Stimulated activated naive CD8-positive, alpha-beta T cell treated with anti-CD3 and anti-CD28 coated beads, Interleukin-15, Interleukin-2, amounts not matched to agents 100 U/mL and 50 U/mL, for 24 hours (primary cell): Measurements from ENCODE around the gene RNF166.
A peak's percentile ranks its signal among the peaks of the same experiment; 100 is the strongest.

Experiments used
- ATAC-seq: fragments of 150-1000 bp; cut with Tn5 transposase; one replicate; pipeline ENCODE4 v1.10.0; 2021
- DNase-seq: peaks from one replicate; pipeline ENCODE4 v3.0.0; 2021

RNF166 gene, protein sequence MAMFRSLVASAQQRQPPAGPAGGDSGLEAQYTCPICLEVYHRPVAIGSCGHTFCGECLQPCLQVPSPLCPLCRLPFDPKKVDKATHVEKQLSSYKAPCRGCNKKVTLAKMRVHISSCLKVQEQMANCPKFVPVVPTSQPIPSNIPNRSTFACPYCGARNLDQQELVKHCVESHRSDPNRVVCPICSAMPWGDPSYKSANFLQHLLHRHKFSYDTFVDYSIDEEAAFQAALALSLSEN

DNA sequence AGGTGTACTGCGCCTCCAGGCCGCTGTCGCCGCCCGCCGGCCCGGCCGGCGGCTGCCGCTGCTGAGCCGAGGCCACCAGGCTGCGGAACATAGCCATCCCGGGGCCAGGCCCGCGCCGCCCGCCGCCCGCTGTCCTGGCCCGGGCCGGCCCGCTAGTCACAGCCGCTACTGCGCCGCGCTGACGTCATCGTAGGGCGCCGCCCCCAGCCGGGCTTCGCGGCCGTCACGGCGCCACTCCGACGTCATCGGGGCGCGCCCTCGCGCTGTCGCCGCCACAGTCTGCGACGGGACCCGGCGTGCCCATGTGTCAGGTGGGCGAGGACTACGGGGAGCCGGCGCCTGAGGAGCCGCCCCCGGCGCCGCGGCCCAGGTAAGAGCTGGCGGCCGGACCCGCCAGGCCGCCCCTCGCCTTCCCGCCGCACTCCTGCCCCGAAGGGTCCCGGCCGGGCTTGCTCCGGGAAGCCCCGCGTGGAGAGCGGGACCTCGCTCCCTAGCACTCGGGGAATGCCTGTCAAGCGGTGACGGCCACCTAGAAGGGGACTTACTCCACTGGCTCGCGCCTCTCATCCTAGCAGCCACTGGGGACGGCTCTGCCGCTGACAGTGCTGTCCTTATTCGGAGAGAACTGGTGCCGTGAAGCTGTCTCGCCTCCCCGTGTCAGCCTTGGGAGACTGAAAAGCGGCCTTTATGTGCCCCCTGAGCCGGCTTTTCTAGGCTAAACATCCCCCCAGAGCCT is at the start of gene RNF166, which contains the start of gene CTU2:
Gene RNF166, minus strand, starts transcription at position 180 of the 736 bp plus-strand sequence. Its CDS starts 83 bp downstream, at position 97.
Gene CTU2, plus strand, starts transcription at position 275 of the 736 bp plus-strand sequence. Its CDS starts 28 bp downstream, at position 303.
- ATAC-seq (peak; percentile 71), DNase-seq (peak; percentile 98)

DNA sequence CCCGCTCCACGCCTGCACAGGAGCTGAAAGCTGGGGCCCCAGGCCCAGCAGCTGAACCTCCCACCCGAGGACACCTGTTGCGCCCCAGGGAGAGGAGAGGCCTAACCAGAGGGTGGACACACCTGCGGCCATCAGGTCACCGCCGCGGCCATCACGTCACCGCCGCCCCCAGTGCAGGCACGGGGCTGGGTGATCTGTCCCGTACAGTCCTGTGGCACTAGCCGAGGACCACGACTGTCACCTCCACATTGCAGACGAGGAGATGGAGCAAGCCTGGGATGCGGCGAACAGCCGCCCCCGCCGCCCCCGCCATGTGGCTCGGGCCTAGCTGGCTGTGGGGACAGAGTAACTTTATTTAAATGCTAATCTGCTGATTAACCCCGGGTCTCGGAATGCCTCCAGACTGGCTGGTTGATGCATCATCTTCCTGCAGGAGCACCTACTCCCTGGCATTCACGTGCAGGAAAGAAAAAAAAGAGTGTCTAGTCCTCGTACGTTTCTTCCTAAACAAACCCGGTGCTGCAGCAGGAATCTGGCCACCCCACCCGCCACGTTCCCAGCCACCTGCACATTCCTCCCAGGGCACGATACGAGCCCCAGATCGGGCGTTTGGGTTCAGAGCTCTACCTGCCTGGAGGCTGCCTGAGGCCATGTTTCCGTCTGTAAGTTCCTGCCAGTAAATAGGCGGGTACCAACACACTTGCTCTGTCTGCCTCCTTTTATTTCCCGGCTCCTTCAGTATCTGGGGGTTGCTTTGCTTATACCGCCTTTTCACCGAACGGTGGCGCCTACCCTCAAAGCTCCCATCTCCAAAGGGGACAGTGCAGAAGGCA is 48.9 kb upstream of the RNF166 start:
- no peak for ATAC-seq
- DNase-seq = no peak

DNA sequence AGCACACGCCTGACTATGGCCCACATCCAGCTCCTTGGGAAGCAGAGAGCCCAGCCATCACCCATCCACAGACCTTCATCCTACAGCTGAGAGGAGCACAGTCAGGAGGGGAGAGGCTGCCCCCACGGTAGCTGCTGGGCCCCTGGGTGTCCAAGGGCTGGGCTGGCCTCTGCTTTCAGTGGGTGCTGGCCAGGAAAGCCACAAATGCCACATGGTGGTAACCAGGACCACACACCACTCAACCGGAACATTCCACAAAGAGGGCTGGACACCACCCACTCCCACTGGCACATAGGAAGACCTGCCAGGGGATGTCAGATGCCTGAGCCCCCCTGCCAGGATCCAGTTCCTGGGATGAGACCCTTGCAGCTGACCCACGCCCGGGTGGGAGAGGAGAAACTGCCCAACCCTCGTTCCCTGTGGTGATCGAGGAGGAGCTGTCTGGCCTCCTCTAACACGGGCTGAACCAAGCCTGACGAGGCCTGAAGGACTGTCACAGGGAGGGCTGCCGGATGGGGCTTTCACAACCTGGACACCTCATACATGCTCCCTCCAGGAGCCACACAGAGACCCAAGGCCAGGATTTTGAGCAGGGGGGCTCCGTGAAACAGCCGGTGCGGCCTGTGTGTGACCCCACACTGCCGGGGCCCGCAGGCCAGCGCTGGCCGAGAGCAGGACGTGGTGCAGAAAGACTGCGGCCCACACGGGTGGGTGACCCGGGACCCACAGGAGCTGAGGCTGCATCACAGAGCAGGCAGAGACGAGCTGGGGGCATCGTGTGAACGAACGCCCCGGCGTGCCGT is 48.1 kb upstream of the RNF166 start:
- DNase-seq = no peak
- no peak for ATAC-seq

DNA sequence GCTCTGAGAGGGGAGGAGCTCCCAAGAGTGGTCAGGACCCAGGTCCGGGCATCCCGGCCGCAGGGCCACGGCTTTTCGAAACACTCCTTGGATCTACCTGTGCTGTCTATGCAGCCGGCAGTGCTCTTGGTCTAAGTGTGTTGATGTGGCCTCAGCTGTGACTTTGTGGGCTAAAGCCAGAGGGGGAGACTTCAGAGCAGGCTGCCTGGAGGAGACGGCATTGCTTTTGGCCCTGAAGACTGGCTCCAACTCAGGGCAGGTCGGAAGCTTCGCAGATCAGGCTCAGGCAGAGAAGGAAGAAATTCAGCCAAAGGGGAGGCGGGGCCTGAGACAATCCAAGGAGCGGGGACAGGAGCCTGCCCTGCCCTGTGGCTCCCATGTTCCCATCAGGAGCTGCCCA is 47.4 kb upstream of the RNF166 start:
- no peak for DNase-seq
- ATAC-seq = no peak

DNA sequence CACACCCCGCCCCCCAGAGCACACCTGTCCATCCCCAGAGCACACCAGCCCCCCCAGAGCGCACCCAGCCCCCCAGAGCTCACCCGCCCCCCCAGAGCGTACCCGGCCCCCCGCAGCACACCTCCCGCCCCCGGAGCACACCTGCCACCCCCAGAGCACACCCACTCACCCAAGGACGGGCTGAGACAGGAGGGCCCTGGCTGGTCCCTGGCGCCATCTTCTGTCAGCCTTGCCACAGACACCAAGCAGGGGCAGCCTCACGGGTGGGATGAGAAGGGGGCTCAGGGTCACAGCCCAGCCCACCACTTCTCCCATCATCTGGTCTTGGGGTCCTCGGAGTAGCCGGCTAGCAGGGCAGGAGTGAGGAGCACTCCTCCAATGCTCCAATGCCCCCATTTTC is 47.0 kb upstream of the RNF166 start:
- DNase-seq = no peak
- no peak for ATAC-seq

DNA sequence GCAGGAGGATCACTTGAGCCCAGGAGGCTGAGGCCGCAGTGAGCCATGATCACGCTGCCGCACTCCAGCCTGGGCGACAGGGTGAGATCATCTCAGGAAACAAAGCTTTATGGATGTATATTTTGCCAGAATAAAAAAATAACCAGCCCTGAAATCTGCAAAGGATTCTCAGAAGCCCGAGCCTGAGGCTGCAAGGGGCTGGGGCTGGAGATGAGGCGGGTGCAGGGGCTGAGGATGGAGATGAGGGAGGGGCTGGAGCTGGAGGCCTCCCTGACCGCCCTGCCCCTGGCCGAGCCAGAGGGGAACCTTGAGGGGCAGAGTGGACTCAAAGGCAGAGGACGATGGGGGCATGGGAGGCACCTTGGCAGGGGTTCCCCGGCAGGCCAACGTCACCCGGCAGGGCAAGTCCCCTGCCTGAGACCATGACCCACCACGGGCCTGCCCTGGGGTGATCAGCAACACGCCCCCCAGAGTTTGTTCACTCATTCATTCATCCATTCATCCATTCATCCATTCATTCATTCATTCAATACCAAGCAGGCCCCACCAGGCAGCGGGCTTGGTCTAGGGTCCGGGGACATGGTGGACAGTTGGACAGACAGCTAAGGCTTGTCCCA is 46.3 kb upstream of the RNF166 start:
- DNase-seq (no peak), ATAC-seq (no peak)

DNA sequence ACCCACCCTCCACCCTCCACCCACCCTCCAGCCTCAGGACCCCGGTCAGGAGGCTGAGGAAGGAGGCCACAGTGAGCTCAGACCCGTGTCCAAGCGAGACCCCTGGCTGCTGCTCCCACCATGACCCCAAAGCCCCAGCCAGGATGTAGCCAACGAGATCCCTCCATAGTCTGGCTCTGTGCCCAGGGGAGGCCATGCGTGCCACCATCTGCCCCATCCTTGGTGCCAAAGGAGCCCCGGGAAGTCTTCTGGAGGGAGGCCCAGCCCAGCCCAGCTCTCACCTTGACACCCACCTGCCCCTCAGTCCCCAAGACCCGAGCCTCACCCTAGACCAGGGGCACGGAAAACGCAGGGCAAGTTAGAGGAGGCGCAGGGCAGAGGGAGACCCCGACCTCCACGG is 44.6 kb upstream of the RNF166 start:
- no peak for ATAC-seq
- DNase-seq = no peak

DNA sequence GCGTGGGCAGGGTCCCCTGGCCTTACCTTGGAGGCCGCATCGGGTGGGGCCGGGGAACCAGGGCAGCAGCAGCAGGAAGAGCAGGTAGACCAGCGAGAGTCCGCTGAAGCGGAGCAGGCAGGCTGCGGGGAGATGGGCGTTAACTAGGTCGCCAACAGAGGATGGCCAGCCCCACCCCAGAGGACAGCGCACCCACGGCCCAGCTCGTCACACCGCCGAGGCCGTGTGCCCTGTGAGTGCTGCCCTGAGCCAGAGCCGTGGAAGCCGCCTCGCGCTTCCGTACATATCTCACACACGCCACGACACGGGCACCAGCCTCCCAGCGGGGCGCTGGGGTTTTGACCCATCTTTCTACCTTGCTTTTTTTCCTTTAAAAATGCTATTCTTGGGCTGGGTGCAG is 43.1 kb upstream of the RNF166 start:
- no peak for DNase-seq
- no peak for ATAC-seq

DNA sequence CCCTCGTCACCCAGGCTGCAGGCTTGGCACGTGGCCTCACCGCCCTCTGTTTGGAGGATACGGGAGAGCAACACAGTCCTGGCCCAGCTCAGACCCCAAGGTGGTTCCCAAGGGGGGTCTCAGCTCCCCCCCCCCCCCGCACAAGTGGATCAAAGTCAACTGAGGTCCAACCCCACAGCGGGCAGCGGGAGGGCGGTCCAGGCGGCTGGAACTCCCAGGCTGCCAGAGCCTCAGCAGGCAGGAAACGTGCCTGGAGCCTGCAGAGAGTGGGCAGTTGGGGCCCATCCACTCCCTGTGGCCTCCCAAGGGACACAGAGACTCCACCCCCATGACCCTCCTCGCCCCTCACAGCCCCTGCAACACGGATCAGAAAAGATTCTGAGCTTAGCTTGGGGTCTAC is 42.2 kb upstream of the RNF166 start:
- DNase-seq = no peak
- ATAC-seq = no peak

DNA sequence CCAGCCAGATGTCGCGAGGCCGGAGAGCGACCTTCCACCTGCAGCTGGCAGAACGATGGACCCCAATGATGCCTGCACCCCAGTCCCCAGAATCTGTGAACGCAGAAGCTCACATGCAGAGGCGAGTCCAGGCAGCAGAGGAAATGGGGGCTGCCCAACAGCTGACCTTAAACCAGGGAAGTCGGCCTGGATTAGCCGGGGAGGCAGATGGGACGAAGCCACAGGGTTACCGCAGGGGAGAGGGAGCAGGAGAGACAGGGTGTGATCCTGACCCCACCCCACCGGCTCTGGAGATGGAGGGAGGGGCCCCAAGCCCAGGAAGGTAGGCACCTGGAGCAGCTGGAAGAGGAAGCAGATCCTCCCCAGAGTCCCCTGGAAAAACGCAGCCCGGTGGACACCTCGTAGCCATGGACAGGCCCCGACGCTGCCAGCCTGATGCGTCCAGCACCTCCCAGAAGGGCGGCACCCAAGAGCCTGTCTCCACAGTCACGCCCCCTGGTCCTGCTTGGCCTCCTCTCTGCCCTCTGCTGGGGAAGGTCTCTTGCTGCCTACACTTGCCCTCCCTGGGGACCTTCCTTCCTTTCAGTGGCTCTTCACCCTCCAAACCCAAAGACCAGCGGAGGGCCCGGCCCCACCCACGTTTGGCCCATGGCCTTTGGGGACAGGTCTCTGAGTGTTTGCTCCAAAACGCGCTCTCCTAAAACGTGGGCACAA is 41.5 kb upstream of the RNF166 start:
- DNase-seq (peak; percentile 64), ATAC-seq (peak; percentile 38)

DNA sequence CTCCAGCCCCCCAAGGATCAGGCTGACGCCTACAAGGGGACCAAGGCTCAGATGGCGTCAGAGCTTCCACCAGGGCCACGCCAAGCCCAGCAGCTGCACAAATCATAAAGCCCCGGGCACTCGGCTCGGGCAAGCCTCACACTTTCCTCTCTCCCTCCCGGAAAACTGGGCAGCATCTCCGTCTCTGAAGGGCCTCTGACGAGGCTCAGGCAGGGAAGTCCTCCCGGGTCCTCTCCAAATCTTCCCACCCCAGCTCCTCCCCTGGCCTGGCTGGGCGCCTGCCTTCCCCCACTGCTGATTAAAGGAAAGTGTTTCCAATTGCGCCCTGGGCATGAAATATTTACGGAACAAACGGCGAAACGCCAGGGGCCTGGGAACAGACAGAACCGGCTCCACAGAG is 40.3 kb upstream of the RNF166 start:
- DNase-seq (no peak), ATAC-seq (no peak)

DNA sequence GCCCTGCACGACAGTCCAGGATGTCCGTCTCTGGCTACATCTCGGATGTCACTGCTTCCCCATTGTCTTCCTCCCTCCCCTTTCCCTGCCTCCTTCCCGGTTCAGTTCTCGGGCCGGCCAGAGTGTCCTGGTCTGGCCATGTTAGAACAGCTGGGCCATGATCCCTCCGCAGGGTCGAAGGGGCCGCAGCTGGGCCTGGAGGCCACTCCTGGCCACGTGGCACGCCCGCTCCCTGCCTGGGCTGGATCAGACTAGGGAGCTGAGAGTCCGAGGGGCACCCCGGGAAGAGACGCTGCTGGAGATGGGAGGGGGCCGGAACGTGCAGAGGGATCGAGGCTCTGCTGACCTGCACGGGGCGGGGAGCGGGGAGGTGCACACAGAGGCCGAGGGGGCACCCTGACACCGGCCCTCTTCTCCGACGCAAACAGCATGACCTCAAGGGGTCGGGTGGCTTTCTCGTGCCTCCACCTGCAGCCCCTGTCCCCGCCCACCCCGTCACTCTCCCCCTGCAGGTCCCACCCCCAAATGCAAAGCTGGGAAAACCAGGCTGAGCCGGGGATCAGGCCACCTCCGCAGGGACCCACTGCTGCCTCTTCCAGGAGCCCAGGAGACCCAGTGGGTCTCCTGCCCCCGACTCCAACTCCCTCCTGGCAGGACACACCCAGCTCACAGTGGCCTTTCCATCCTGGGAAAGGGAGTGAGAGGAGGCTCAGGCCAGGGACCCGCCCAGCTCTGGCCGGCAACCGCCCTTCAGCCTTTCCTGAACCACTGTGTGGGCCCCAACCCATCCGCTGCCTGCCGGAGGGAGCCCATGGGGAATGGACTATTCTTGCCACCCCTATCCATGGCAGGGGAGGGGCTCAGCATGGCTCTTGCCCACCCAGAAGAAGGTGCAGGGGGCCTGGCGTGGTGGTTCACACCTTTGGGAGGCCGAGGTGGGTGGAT is 38.6 kb upstream of the RNF166 start:
- DNase-seq (no peak), ATAC-seq (no peak)

DNA sequence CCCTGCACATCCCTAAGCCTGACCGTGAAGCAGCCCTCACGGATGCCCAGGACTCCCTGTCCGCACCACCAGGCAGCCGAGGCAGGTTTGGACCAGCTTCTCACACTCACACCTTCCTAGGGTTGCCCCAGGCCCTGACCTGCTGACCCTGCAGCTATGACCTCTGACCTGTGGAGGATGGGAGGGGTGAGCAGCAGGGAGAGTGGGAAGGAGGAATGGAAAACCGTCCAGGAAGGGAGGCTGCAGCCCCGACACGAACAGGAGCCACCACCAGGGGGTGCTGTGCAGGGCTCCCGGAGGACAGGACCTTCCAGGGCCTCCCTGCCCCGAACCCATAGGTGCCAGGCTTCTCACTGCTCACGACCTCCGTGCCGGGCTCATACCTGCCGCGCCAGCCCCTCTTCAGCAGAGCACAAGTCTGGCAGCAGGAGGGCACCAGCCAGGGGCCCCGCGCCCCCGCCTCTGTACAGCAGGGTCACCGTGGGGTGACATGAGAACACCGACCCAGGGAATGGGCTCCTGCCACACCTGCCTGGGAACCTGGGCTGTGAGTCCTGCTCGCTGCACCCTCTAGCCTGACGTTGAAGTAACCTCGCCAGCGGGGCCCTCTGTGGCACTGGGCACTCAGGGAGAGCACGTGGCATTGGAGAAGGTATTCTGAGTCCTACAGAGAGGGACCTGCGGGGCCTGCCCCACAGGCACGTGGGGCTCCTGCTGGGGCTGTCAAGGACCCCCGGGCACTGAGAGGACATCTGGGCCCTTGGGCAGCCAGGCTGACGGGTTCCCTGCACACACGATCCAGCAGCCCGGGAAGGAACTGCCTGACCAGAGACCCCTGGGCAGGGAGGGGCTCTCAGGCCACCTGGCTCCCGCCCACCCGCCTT is 37.7 kb upstream of the RNF166 start:
- ATAC-seq (peak; percentile 34), DNase-seq (peak; percentile 86)

DNA sequence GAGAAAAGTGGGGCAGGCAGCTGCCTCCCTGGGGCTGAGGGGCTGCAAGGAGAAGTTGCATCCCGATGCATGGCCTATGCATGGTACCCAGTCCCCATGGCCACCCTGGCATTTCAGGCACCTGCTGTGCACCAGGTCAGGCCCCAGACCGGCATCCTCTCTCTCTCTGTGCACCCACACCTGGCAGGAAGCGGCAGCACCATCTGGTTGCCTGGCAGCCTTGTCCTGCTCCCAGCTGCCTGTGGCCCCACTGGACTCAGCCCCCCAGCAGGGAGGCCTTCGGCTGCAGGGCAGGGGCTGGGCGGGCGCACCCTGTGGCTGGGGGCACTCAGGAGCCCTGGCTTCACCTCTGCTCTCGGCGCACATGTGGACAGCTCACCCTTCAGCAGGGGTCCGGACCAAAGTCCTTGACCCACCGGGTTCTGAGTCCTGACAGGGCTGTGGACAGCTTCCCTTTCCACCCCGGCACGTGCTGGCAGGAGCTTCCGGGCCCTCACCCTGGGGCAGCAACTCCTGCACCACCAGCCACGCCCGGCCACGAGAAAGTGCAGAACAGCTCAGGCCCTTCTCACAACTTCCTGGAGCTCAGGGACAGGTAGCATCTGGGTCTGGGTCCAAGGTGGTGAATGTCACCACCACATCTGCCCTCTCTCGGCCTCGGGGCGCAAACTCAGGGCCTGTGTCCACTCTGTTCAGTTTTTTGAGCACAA is 36.8 kb upstream of the RNF166 start:
- DNase-seq = no peak
- no peak for ATAC-seq

DNA sequence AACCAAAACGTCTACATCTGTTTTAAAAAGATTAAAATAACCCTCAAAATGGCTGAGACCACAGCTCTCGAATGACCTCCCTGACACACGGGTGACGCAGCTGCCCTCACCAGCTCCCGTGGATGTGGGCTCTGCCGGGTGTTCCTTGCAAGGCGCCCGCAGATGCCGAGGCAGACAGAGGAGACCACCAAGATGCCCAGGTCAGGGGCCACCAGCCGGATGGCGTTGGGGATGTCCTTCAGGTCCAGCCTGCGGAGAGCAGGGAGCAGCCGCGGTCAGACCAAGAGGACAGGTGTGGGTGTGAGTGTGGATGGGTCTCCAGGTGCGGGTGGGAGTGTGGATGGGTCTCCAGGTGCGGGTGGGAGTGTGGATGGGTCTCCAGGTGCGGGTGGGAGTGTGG is 35.2 kb upstream of the RNF166 start:
- DNase-seq = no peak
- ATAC-seq = no peak

DNA sequence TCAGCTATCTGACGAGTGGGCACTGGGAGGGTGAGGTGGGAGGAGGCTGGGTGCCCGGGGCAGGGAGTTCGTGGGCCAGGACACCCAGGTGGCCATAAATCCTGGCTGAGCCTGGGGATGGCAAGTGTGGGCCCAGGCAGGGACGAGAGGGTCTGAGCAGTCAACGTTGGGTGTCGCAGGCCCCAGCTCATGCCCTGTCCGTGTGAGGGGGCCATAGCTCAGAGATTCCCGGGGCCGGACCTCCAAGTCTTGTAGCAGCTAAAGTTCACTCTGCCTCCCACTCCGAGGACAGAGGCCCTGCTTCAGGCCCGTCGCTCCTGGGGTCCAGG is 34.5 kb upstream of the RNF166 start:
- no peak for DNase-seq
- no peak for ATAC-seq

DNA sequence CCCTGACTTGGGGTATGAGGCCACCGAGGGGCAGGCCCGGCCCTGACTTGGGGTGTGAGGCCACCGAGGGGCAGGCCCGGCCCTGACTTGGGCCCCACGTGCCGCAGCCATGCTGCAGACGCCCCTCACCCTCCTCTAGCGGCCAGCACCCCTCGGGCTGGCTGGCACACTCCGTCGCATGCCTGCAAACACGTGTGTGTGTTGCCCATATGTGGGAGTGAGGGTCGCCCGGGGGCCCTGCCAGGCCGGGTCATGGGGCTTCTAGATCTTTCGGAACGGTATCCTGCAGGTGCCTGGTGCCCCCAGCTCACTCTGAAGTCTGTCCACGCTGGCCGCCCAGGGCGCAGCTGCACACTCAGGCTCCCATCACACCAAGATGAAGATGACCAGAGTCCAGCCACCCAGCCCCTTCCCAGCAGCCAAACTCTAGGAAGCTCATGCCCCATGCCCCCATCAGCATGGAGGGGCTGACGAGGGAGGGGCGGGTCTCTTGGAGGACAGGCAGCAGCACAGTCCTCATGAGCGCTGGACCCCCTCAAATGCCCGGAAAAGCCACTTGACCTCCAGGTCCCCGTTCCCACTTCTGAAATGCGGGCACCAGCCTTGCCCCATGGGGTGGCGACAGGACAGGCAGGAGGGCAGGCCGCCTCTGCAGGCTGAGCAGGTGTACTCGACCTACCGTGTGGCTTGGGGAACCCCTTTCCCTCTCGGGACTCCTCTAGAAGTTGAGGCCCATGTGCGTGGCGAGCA is 33.9 kb upstream of the RNF166 start:
- ATAC-seq (no peak), DNase-seq (no peak)
